GM23338 (cell line): ENCODE measurements around the gene TBC1D5. TPM values are rescaled to one million over a fixed set of nuclear protein-coding genes. Genes with fewer than 3 reads are reported as not detected.
"Not testable (repeated sequence)": the region's sequence is repeated elsewhere in the genome, so short reads cannot be mapped to it uniquely, and the experiment has no call there.

Experiments used
- ATAC-seq: fragments of 200-7000 bp; cut with Tn5 transposase; 3 replicates; pipeline ENCODE4 v1.9.1; 2020
- DNase-seq: peaks from one replicate; pipeline ENCODE4 v3.0.0-alpha.2; 2015; ENCODE audit warnings: low spot score
- H2AFZ ChIP-seq: fragments of 200-600 bp; sonication (generic); 2 replicates; pipeline ENCODE4 v1.8.0; 2016; ENCODE audit warnings: antibody characterized with exemption, mild to moderate bottlenecking, moderate library complexity
- H3F3A ChIP-seq: fragments of 200-600 bp; sonication (generic); replicated peaks from 2 replicates; pipeline ENCODE4 v1.8.0; 2017; ENCODE audit warnings: antibody characterized with exemption, mixed run types, low read depth
- H3K27ac ChIP-seq: fragments of 200-600 bp; sonication (generic); 2 replicates; pipeline ENCODE4 v1.6.1; 2016; ENCODE audit warnings: low read depth
- H3K27me3 ChIP-seq: fragments of 200-600 bp; sonication (generic); 2 replicates; pipeline ENCODE4 v1.8.0; 2016; ENCODE audit warnings: mild to moderate bottlenecking, mixed run types, moderate library complexity; ENCODE audit not compliant: insufficient read depth
- H3K36me3 ChIP-seq: fragments of 200-600 bp; sonication (generic); 2 replicates; pipeline ENCODE4 v1.8.0; 2016; ENCODE audit warnings: mild to moderate bottlenecking; ENCODE audit not compliant: insufficient read depth
- H3K4me1 ChIP-seq: fragments of 200-600 bp; sonication (generic); 2 replicates; pipeline ENCODE4 v1.8.0; 2016; ENCODE audit warnings: mild to moderate bottlenecking, moderate library complexity; ENCODE audit not compliant: insufficient read depth
- H3K4me2 ChIP-seq: fragments of 200-600 bp; sonication (generic); 2 replicates; pipeline ENCODE4 v1.7.1; 2017; ENCODE audit warnings: mixed run types
- H3K4me3 ChIP-seq: fragments of 200-600 bp; sonication (generic); 2 replicates; pipeline ENCODE4 v1.6.1; 2016; ENCODE audit warnings: mixed run types
- H3K79me2 ChIP-seq: fragments of 200-600 bp; sonication (generic); replicated peaks from 2 replicates; pipeline ENCODE4 v1.8.0; 2017; ENCODE audit warnings: mild to moderate bottlenecking; ENCODE audit not compliant: insufficient read depth
- H3K9me2 ChIP-seq: fragments of 200-600 bp; sonication (generic); 2 replicates; pipeline ENCODE4 v1.8.0; 2017; ENCODE audit not compliant: insufficient read depth
- H4K20me1 ChIP-seq: fragments of 200-600 bp; sonication (generic); replicated peaks from 2 replicates; pipeline ENCODE4 v1.8.0; 2017; ENCODE audit warnings: mild to moderate bottlenecking; ENCODE audit not compliant: insufficient read depth
- H3K27ac Mint-ChIP-seq: 2 replicates; pipeline ENCODE4 v1.8.0; 2020; ENCODE audit warnings: inconsistent platforms, mild to moderate bottlenecking, moderate library complexity, mixed read lengths
- H3K27me3 Mint-ChIP-seq: 3 replicates; pipeline ENCODE4 v1.8.0; 2022; ENCODE audit warnings: low read depth, mild to moderate bottlenecking, moderate library complexity, mixed read lengths, inconsistent platforms; ENCODE audit not compliant: insufficient read depth, poor library complexity
- H3K36me3 Mint-ChIP-seq: 3 replicates; pipeline ENCODE4 v1.8.0; 2021; ENCODE audit warnings: low read depth, mild to moderate bottlenecking, inconsistent platforms, moderate library complexity, mixed read lengths
- H3K4me1 Mint-ChIP-seq: 3 replicates; pipeline ENCODE4 v1.8.0; 2020; ENCODE audit warnings: mild to moderate bottlenecking, inconsistent platforms, mixed read lengths
- H3K4me3 Mint-ChIP-seq: 3 replicates; pipeline ENCODE4 v1.8.0; 2021; ENCODE audit warnings: moderate library complexity, mild to moderate bottlenecking, inconsistent platforms, mixed read lengths
- H3K9me3 Mint-ChIP-seq: 3 replicates; pipeline ENCODE4 v1.8.0; 2020; ENCODE audit warnings: moderate library complexity, mild to moderate bottlenecking, inconsistent platforms, mixed read lengths
- CTCF ChIP-seq, 2 experiments: fragments of 200-600 bp in 1 of 2; sonication (generic) in 1 of 2; conservative IDR thresholded peaks; 2 replicates each; pipeline versions ENCODE4 v1.5.1 to v1.6.1; 2016 to 2017; ENCODE audit warnings: antibody characterized with exemption in 2 of 2, low read depth in 2 of 2, mild to moderate bottlenecking in 2 of 2, moderate library complexity in 1 of 2
- ETS1 ChIP-seq: IDR thresholded peaks from 2 replicates; pipeline ENCODE4 v1.6.1; 2016; ENCODE audit warnings: antibody characterized with exemption
- EZH2 ChIP-seq: fragments of 200-600 bp; sonication (generic); IDR thresholded peaks from one replicate; pipeline ENCODE4 v1.8.0; 2017; ENCODE audit warnings: antibody characterized with exemption, mild to moderate bottlenecking, low read depth; ENCODE audit not compliant: unreplicated experiment
- JUNB ChIP-seq: IDR thresholded peaks from one replicate; pipeline ENCODE4 v1.6.1; 2016; ENCODE audit warnings: antibody characterized with exemption; ENCODE audit not compliant: unreplicated experiment
- NANOG ChIP-seq: IDR thresholded peaks from 2 replicates; pipeline ENCODE4 v1.6.1; 2016; ENCODE audit warnings: antibody characterized with exemption, borderline replicate concordance
- STAT1 ChIP-seq: IDR thresholded peaks from one replicate; pipeline ENCODE4 v1.6.1; 2016; ENCODE audit warnings: antibody characterized with exemption; ENCODE audit not compliant: unreplicated experiment
- ZNF331 ChIP-seq: fragments of 250-450 bp; sonication (Bioruptor Pico); IDR thresholded peaks from 2 replicates; pipeline ENCODE4 v1.5.0; 2020; ENCODE audit warnings: low read depth, mild to moderate bottlenecking, moderate library complexity
- polyA plus RNA-seq: library from polyadenylated mRNA; unstranded; fragments of >200 nt; fragmentation: Nextera tagmentation; extraction: Ambion mirVana; gene quantifications from 2 replicates; pipeline ENCODE4 v1.2.1, GENCODE V29; 2016
- total RNA-seq: library from RNA; depleted of rRNA; stranded (reverse); fragments of >200 nt; shearing (Covaris generic); gene quantifications from 2 replicates; pipeline ENCODE4 v1.2.3, GENCODE V29; 2014

TBC1D5 gene
- total and polyA plus RNA-seq, 2 experiments from 2014 or later, result 21.8 to 48.1 TPM

- TF ChIP-seq ETS1 (no peak), STAT1 (no peak)
These were observed 119.0 kb downstream of the TBC1D5 start (continued) for GRCh38 chr3:17623464-17623863.

- Mint-ChIP-seq H3K27me3 (peaks cover 1% of the 10 kb centered on the region), H3K4me3 (no peak overlapping the region), H3K36me3 (peaks cover 37% of the 10 kb centered on the region), H3K4me1 (peaks cover 25% of the 10 kb centered on the region), H3K27ac (peak overlapping the region; percentile 49; the same call in 1 of the 2 replicates), H3K9me3 (peaks cover 8% of the 10 kb centered on the region)
- no peak overlapping the region for H3K4me3 ChIP-seq
- H3K36me3 ChIP-seq, result no peaks in the 10 kb centered on the region
- TF ChIP-seq ZNF331 (CRISPR knock-in tag) (no peak), NANOG (no peak), CTCF (conservative IDR thresholded peaks at IDR 0.05; ENCODE audit: low read depth in 2 of 2) (no peak), EZH2 (no peak), JUNB (no peak)
- no peaks in the 10 kb centered on the region for H3K79me2 ChIP-seq
- H3K27me3 ChIP-seq, result no peaks in the 10 kb centered on the region
- H3K4me2 ChIP-seq, result peak overlapping the region; percentile 44; the same call in 1 of the 2 replicates
- 0 out of 2 replicates have a peak overlapping the region, but pooled peaks have one; percentile 40 for H3K27ac ChIP-seq
- H4K20me1 ChIP-seq, result no peaks in the 10 kb centered on the region
- no peak for DNase-seq
- H3K4me1 ChIP-seq, result peaks cover 29% of the 10 kb centered on the region
- no peak; the same call in 2 of the 3 replicates for ATAC-seq
- H3F3A ChIP-seq, result no peaks in the 10 kb centered on the region
- H2AFZ ChIP-seq, result no peak overlapping the region
- no peaks in the 10 kb centered on the region for H3K9me2 ChIP-seq
These were observed 122.5 kb downstream of the TBC1D5 start for GRCh38 chr3:17619968-17620367.

- H3F3A ChIP-seq, H3K27ac ChIP-seq, H3K27ac Mint-ChIP-seq, H4K20me1 ChIP-seq, ATAC-seq, H3K4me2 ChIP-seq, H3K27me3 Mint-ChIP-seq, H3K79me2 ChIP-seq, H2AFZ ChIP-seq, H3K36me3 ChIP-seq, H3K27me3 ChIP-seq, H3K4me1 ChIP-seq, DNase-seq, H3K4me3 Mint-ChIP-seq, H3K9me2 ChIP-seq, H3K4me3 ChIP-seq: not testable (repeated sequence)
- peaks cover 11% of the 10 kb centered on the region; the same call in 2 of the 3 replicates for H3K4me1 Mint-ChIP-seq
- peaks cover 43% of the 10 kb centered on the region for H3K36me3 Mint-ChIP-seq
- H3K9me3 Mint-ChIP-seq, result peaks cover 12% of the 10 kb centered on the region
These were observed 129.4 kb downstream of the TBC1D5 start for GRCh38 chr3:17613017-17613416.
